GM21619 (cell line): ENCODE measurements around the gene PRSS38.

Experiments
- ATAC-seq: cut with Tn5 transposase; IDR thresholded peaks from one replicate; pipeline ENCODE4 v1.9.1; 2021; ENCODE audit not compliant: unreplicated experiment

Gene PRSS38

GRCh38 chr1:227792216-227793078 lies 23.0 kb upstream of the PRSS38 start:
- ATAC-seq, result no peak

- ATAC-seq, result no peak
These were observed 22.2 kb upstream of the PRSS38 start for GRCh38 chr1:227793079-227793947.

- no peak for ATAC-seq
These were observed 21.3 kb upstream of the PRSS38 start for GRCh38 chr1:227793948-227794816.

- no peak for ATAC-seq
These were observed 20.7 kb upstream of the PRSS38 start for GRCh38 chr1:227794817-227795192.

GRCh38 chr1:227795732-227796131 lies 19.7 kb upstream of the PRSS38 start:
- no peak for ATAC-seq

- no peak for ATAC-seq
These were observed 19.0 kb upstream of the PRSS38 start for GRCh38 chr1:227796359-227796915.

GRCh38 chr1:227797144-227797543 lies 18.3 kb upstream of the PRSS38 start:
- ATAC-seq, result no peak

- ATAC-seq, result no peak
These were observed 17.9 kb upstream of the PRSS38 start for GRCh38 chr1:227797625-227798024.

GRCh38 chr1:227798078-227798802 lies 17.2 kb upstream of the PRSS38 start:
- ATAC-seq, result no peak

GRCh38 chr1:227799756-227800155 lies 15.7 kb upstream of the PRSS38 start:
- ATAC-seq, result no peak

GRCh38 chr1:227803933-227804332 lies 11.5 kb upstream of the PRSS38 start:
- ATAC-seq, result no peak

- no peak for ATAC-seq
These were observed 9.8 kb upstream of the PRSS38 start for GRCh38 chr1:227805606-227806197.

GRCh38 chr1:227808566-227808965 lies 6.9 kb upstream of the PRSS38 start:
- no peak for ATAC-seq

- no peak for ATAC-seq
These were observed 6.4 kb upstream of the PRSS38 start for GRCh38 chr1:227809026-227809425.

GRCh38 chr1:227813962-227814361 lies 1.5 kb upstream of the PRSS38 start:
- ATAC-seq, result no peak

GRCh38 chr1:227816750-227817446 lies 1.4 kb downstream of the PRSS38 start:
- ATAC-seq, result no peak

- no peak for ATAC-seq
These were observed 8.1 kb downstream of the PRSS38 start for GRCh38 chr1:227823537-227823936.

- ATAC-seq, result no peak
These were observed 8.7 kb downstream of the PRSS38 start for GRCh38 chr1:227824204-227824603.

- ATAC-seq, result no peak
These were observed 13.3 kb downstream of the PRSS38 start for GRCh38 chr1:227828786-227829185.
